ENCODE results near the gene RGS6.

Gene RGS6

GRCh38 chr14:72024043-72024407 is 91.8 kb downstream of the RGS6 start:
- DNase-seq (ENCODE audit: low spot score) = peak; percentile 32
- in situ Hi-C loops (cut with MboI; ENCODE audit: low pct_unique_long_range_greater_than_20kb, low sequenced_read_pairs, unreplicated experiment) = no loop called here
- peak; percentile 61 for TF ChIP-seq CTCF (IDR thresholded peaks at IDR 0.05; ENCODE audit: extremely low read depth, insufficient read depth, missing control alignments)

- DNase-seq (ENCODE audit: low spot score) = no peak
- TF ChIP-seq CTCF (IDR thresholded peaks at IDR 0.05; ENCODE audit: extremely low read depth, insufficient read depth, missing control alignments) = no peak
- in situ Hi-C loops (cut with MboI; ENCODE audit: low pct_unique_long_range_greater_than_20kb, low sequenced_read_pairs, unreplicated experiment) = no loop called here
Measured at GRCh38 chr14:72024504-72024903, 92.3 kb downstream of the RGS6 start.

GRCh38 chr14:72026536-72026935 is 94.3 kb downstream of the RGS6 start:
- no peak for DNase-seq (ENCODE audit: low spot score)
- no peak for TF ChIP-seq CTCF (IDR thresholded peaks at IDR 0.05; ENCODE audit: extremely low read depth, insufficient read depth, missing control alignments)
- in situ Hi-C loops (cut with MboI; ENCODE audit: low pct_unique_long_range_greater_than_20kb, low sequenced_read_pairs, unreplicated experiment) = no loop called here

- no peak for TF ChIP-seq CTCF (IDR thresholded peaks at IDR 0.05; ENCODE audit: extremely low read depth, insufficient read depth, missing control alignments)
- in situ Hi-C loops (cut with MboI; ENCODE audit: low pct_unique_long_range_greater_than_20kb, low sequenced_read_pairs, unreplicated experiment) = no loop called here
- DNase-seq (ENCODE audit: low spot score) = no peak
Measured at GRCh38 chr14:72027061-72027460, 94.8 kb downstream of the RGS6 start.

- no peak for DNase-seq (ENCODE audit: low spot score)
- in situ Hi-C loops (cut with MboI; ENCODE audit: low pct_unique_long_range_greater_than_20kb, low sequenced_read_pairs, unreplicated experiment) = no loop called here
- no peak for TF ChIP-seq CTCF (IDR thresholded peaks at IDR 0.05; ENCODE audit: extremely low read depth, insufficient read depth, missing control alignments)
Measured at GRCh38 chr14:72033365-72033764, 101.1 kb downstream of the RGS6 start.

- TF ChIP-seq CTCF (IDR thresholded peaks at IDR 0.05; ENCODE audit: extremely low read depth, insufficient read depth, missing control alignments) = no peak
- no peak for DNase-seq (ENCODE audit: low spot score)
- in situ Hi-C loops (cut with MboI; ENCODE audit: low pct_unique_long_range_greater_than_20kb, low sequenced_read_pairs, unreplicated experiment) = no loop called here
Measured at GRCh38 chr14:72040528-72040927, 108.3 kb downstream of the RGS6 start.

GRCh38 chr14:72045271-72045670 is 113.0 kb downstream of the RGS6 start:
- DNase-seq (ENCODE audit: low spot score) = no peak
- in situ Hi-C loops (cut with MboI; ENCODE audit: low pct_unique_long_range_greater_than_20kb, low sequenced_read_pairs, unreplicated experiment) = no loop called here
- TF ChIP-seq CTCF (IDR thresholded peaks at IDR 0.05; ENCODE audit: extremely low read depth, insufficient read depth, missing control alignments) = no peak

Measured in GM13977 (cell line).